ENCODE results near the gene TMEM86A. TPM values are rescaled to one million over a fixed set of nuclear protein-coding genes. Genes with fewer than 3 reads are reported as not detected.

Gene TMEM86A
- total RNA-seq, 1 experiment from 2014 or later: 0.12 TPM

- no peak for DNase-seq (ENCODE audit: low read depth)
Measured at GRCh38 chr11:18723991-18724390, 25.4 kb downstream of the TMEM86A start.

- no peak for DNase-seq (ENCODE audit: low read depth)
Measured at GRCh38 chr11:18726040-18726439, 27.5 kb downstream of the TMEM86A start, which contains the start of gene IGSF22. Gene IGSF22, minus strand, starts transcription at chr11:18726188. Its CDS starts 1,952 bp downstream, at chr11:18724236.

- no peak for DNase-seq (ENCODE audit: low read depth)
Measured at GRCh38 chr11:18727479-18728236, 29.1 kb downstream of the TMEM86A start.

- no peak for DNase-seq (ENCODE audit: low read depth)
Measured at GRCh38 chr11:18728658-18729057, 30.1 kb downstream of the TMEM86A start.

GRCh38 chr11:18729426-18729825, 30.8 kb downstream of the TMEM86A start:
- no peak for DNase-seq (ENCODE audit: low read depth)

- no peak for DNase-seq (ENCODE audit: low read depth)
Measured at GRCh38 chr11:18730020-18730419, 31.4 kb downstream of the TMEM86A start.

- DNase-seq (ENCODE audit: low read depth): no peak
Measured at GRCh38 chr11:18731441-18731840, 32.9 kb downstream of the TMEM86A start.

- DNase-seq (ENCODE audit: low read depth): peak; percentile 25
Measured at GRCh38 chr11:18731949-18732821, 33.6 kb downstream of the TMEM86A start.

- no peak for DNase-seq (ENCODE audit: low read depth)
Measured at GRCh38 chr11:18733202-18733601, 34.6 kb downstream of the TMEM86A start.

GRCh38 chr11:18736590-18737148, 38.1 kb downstream of the TMEM86A start:
- DNase-seq (ENCODE audit: low read depth): no peak

GRCh38 chr11:18737642-18738041, 39.1 kb downstream of the TMEM86A start:
- no peak for DNase-seq (ENCODE audit: low read depth)

GRCh38 chr11:18739685-18740084, 41.1 kb downstream of the TMEM86A start:
- no peak for DNase-seq (ENCODE audit: low read depth)

- no peak for DNase-seq (ENCODE audit: low read depth)
Measured at GRCh38 chr11:18741783-18742182, 43.2 kb downstream of the TMEM86A start.

GRCh38 chr11:18743365-18743764, 44.8 kb downstream of the TMEM86A start:
- no peak for DNase-seq (ENCODE audit: low read depth)

- no peak for DNase-seq (ENCODE audit: low read depth)
Measured at GRCh38 chr11:18743900-18744514, 45.4 kb downstream of the TMEM86A start.

GRCh38 chr11:18745251-18745650, 46.7 kb downstream of the TMEM86A start:
- DNase-seq (ENCODE audit: low read depth): no peak

GRCh38 chr11:18748766-18749365, 50.3 kb downstream of the TMEM86A start:
- peak; percentile 16 for DNase-seq (ENCODE audit: low read depth)

- peak; percentile 92 for DNase-seq (ENCODE audit: low read depth)
Measured at GRCh38 chr11:18749681-18750319, 51.2 kb downstream of the TMEM86A start.

GRCh38 chr11:18750944-18751343, 52.4 kb downstream of the TMEM86A start:
- DNase-seq (ENCODE audit: low read depth): no peak

GRCh38 chr11:18752502-18752901, 53.9 kb downstream of the TMEM86A start:
- DNase-seq (ENCODE audit: low read depth): no peak

- DNase-seq (ENCODE audit: low read depth): peak; percentile 61
Measured at GRCh38 chr11:18754308-18754707, 55.7 kb downstream of the TMEM86A start.
